Rectal smooth muscle tissue (tissue), 1 donor: Measurements from ENCODE around the gene XKR3.
"Not testable (repeated sequence)": the region's sequence is repeated elsewhere in the genome, so short reads cannot be mapped to it uniquely, and the experiment has no call there.

ENCODE experiments used
- H3K27ac ChIP-seq: one replicate; pipeline ENCODE4 v1.7.0; 2013; ENCODE audit warnings: low read depth, low read length, inconsistent platforms
- H3K27me3 ChIP-seq: one replicate; pipeline ENCODE4 v1.7.0; 2013; ENCODE audit warnings: low read length; ENCODE audit not compliant: control insufficient read depth, insufficient read depth
- H3K36me3 ChIP-seq: one replicate; pipeline ENCODE4 v1.7.0; 2013; ENCODE audit warnings: low read length; ENCODE audit not compliant: control insufficient read depth, insufficient read depth
- H3K4me1 ChIP-seq: one replicate; pipeline ENCODE4 v1.7.0; 2013; ENCODE audit warnings: low read length; ENCODE audit not compliant: control insufficient read depth, insufficient read depth
- H3K4me3 ChIP-seq: one replicate; pipeline ENCODE4 v1.7.0; 2013; ENCODE audit warnings: low read length
- H3K9ac ChIP-seq: one replicate; pipeline ENCODE4 v1.7.0; 2013; ENCODE audit warnings: low read length

XKR3 gene

DNA sequence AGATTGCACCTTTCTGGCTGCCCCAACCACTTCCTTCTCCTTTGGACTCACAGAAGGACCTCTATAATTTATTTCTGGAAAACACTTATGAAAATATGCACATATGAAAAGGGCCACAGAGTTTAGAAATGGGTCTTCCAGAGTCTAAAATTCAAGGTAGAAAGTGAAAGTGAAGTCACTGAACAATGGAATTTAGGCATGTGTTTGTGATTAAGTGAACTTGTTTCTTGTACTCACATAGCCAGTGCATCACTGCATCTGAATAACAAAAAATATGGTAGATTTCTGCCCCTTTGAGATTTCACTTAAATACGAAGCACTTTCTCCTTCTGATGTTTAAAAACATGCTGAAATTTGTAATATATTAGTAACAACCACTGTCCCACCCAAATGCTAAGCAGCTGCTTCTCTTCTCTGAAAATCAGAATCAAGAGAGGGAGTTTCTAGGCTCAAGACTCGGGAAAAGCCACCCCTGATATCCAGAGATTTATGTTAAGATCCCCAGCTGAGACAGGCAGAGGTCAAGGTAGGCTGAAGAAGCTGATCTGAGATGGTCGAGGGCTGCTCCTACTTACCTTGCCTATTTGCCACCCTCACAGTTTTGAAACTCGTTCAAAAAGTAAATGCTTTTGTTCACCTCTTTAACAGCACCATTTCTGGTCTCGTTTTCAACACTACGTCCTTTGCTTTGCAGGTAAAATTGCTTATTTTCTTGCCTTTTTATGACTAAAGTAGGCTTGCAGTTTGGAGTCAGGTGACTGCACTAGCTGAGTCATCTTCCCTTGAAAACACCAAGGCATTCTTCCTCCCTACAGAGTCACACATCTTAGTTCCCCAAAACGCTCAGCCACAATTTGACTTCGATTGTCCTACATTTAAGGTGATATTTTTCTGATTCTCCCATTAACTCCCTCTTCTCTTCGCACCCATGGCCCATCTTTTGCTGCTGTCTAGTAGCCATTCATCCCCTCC, at the start of gene XKR3:
XKR3 (minus strand) TSS at position 696 of the 972 bp plus-strand sequence. CDS start 17,338 bp downstream, outside the sequence.
- no peak within 1 kb of the TSS for H3K9ac ChIP-seq
- H3K36me3 ChIP-seq, result no peaks in the 10 kb centered on the region
- peak within 1 kb of the TSS; percentile 46 for H3K4me3 ChIP-seq
- H3K27me3 ChIP-seq, result no peaks in the 10 kb centered on the region
- no peak within 1 kb of the TSS for H3K27ac ChIP-seq
- H3K4me1 ChIP-seq, result no peaks in the 10 kb centered on the region

DNA sequence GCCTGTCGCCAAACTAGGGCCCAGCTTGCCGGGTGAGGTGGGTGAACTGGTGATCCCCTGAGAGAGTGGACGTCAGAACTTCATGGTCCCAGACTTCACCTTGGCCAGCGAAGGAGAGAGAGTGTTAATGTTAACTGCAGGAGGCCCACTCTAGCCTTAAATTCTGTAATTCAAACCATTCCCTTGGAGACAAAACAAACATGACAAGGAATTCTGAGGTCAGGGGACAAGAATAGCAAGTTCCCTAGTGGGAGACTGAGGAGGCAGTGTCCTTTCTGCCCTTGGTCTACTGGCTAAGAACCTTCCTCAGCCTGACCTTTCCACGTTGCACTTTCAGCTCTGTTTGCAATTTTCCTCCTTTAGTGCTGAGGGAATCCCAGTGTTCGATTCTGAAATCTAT, 44.4 kb upstream of the XKR3 start:
- not testable (repeated sequence) for H3K4me1 ChIP-seq, H3K27ac ChIP-seq, H3K9ac ChIP-seq

DNA sequence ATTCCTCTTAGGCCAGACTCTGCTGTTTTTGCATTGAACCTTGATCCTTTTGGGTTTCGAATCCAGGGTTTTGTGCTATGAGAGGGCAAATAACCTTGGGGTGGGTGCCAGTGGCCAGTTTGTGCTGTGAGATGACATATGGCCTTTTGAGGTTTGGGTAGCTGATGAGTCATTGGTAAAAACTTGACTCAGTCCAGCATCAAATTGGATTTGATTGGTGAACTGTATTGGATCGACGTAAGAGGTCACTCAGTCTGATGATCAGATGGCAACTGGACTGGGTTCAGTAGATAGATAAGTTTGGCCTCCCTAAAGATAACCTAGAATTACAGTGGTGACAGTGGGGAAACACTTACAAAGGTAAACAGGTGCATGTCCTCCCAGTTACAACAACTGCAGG, 41.0 kb upstream of the XKR3 start:
- no peaks in the 10 kb centered on the region for H3K27me3 ChIP-seq
- no peaks in the 10 kb centered on the region for H3K4me1 ChIP-seq
- no peak overlapping the region for H3K27ac ChIP-seq
- H3K4me3 ChIP-seq, result no peak overlapping the region
- no peaks in the 10 kb centered on the region for H3K36me3 ChIP-seq
- H3K9ac ChIP-seq, result no peak overlapping the region

More for the DNA sequence above, 44.4 kb upstream of the XKR3 start:
- H3K36me3 ChIP-seq, H3K27me3 ChIP-seq, H3K4me3 ChIP-seq: not testable (repeated sequence)

DNA sequence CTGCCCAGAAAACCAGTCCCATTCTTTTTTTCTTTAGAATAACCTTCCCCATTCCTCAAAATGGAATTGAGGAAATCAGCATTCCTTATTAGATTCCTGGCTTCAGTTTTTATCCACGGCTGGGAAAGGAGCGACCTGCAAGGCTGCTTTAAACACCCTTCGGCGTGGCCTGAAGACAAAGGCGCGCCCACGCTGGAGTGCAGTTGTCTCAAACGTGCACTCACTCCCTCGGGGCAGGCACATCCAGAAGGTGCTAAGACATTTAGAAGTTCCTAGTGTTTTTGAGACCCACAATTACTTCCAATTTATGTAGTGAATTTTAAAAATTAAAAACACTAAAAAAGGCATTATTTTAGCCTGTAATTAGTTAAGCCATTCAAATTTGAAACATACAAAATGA, 31.6 kb upstream of the XKR3 start:
- not testable (repeated sequence) for H3K4me3 ChIP-seq, H3K27me3 ChIP-seq, H3K27ac ChIP-seq, H3K4me1 ChIP-seq, H3K9ac ChIP-seq, H3K36me3 ChIP-seq

DNA sequence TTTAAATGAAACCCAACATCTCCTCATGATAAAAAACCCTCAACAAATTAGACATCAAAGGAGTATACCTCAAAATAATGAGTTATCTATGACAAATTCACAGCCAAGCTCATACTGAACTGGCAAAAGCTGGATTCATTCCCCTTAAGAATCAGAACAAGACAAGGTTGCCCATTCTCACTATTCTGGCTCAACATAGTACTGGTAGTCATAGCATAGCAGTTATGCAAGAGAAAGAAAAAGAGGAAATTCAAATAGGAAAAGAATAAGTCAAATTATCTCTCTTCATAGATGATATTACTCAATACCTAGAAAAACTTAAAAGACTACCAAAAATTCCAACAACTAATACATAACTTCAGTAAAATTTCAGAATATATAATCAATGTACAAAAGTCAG, 29.4 kb upstream of the XKR3 start:
- Histone ChIP-seq H3K9ac (no peak overlapping the region), H3K4me1 (no peaks in the 10 kb centered on the region), H3K27ac (no peak overlapping the region), H3K4me3 (no peak overlapping the region), H3K27me3 (no peaks in the 10 kb centered on the region), H3K36me3 (no peaks in the 10 kb centered on the region)

DNA sequence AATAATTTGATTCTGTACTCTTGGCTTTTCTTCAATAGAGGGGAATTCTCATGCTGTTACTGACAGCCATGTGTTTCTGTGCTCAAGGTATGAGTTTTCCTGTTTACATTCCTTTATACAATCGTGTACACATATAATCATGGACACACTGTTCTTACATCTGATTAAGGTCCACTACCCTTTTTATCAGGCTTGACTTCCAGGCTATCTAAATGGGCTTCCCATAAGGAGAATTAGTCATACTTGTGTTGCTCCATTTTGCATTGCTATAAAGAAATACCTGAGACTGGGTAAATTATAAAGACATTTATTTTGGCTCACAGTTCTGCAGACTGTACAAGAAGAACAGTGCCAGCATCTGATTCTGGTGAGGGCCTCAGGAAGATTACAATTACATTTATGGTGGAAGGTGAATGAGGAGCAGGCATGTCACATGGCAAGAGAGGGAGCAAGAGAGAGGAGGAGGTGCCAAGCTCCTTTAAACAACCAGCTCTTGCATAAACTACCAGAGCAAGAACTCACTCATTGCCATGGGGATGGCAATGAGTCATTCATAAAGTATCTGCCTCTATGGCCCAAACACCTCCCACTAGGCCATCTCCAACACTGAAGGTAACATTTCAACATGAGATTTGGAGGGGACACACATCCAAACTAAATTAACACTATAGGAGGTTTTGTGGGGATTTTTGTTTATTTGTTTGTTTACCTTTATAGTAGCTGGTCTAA, 26.2 kb upstream of the XKR3 start:
- not testable (repeated sequence) for H3K4me1 ChIP-seq, H3K27ac ChIP-seq, H3K36me3 ChIP-seq, H3K4me3 ChIP-seq, H3K27me3 ChIP-seq, H3K9ac ChIP-seq

DNA sequence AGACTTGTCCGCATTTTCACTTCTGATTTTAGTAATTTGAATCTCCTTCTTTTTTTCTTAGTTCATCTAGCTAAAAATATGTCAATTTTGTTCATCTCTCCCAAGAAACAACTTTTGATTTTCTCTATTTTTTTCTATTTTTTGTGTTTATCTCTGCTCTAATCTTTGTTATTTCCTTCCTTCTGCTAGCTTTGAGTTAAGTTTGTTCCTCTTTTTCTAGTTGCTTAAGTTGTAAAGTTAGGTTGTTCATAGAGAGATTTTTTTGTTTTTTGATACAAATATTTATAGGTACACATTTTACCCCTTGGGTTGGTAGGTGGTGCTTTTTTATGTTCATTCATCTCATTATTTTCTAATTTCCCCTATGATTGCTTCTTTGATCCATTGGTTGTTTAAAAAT, 22.1 kb upstream of the XKR3 start:
- no peak overlapping the region for H3K9ac ChIP-seq
- H3K4me1 ChIP-seq, result no peaks in the 10 kb centered on the region
- no peaks in the 10 kb centered on the region for H3K27me3 ChIP-seq

DNA sequence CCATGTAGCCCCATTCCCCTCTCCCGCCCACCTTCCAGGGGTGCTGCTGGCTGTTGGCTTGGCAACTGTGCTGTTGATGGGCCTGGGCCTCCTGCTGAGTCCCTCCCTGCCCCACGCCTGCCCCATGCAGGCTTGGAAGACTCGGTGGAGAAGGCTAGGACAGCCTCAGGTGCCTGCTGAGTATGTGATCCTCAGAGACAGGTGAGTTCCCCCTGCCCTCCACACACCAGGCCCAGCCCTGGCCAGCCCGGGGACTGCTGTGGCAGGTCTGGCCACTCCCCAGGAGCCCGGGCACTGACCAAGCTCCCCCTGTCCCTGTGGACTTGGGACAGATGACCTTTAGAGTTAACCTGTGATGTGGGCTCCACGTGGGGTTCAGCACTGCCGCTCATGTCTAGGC, 20.7 kb upstream of the XKR3 start:
- Histone ChIP-seq H3K4me3 (no peak overlapping the region), H3K9ac (no peak overlapping the region), H3K36me3 (no peaks in the 10 kb centered on the region), H3K27me3 (no peaks in the 10 kb centered on the region), H3K27ac (no peak overlapping the region), H3K4me1 (no peaks in the 10 kb centered on the region)

More for the DNA sequence above, 22.1 kb upstream of the XKR3 start:
- Histone ChIP-seq H3K27ac (no peak overlapping the region), H3K36me3 (no peaks in the 10 kb centered on the region), H3K4me3 (no peak overlapping the region)

DNA sequence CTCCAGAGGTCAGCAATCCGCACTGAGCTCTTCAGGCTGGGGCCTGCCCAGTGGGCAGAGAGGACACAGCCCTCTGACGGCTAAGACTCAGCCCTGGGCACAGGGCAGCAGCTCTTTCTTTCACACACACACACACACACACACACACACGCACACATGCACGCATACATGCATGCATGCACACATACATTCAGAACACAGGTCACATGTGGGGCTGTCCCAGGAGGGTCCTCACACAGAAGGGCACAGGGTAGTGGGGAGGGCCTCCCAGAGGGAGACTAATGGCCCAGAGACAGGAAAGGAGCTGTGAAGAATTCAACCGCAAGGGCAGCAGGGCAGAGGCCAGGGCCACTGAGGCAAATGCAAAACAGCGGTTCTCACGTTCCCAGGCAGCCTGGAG, 20.3 kb upstream of the XKR3 start:
- no peaks in the 10 kb centered on the region for H3K27me3 ChIP-seq
- no peak overlapping the region for H3K9ac ChIP-seq
- no peaks in the 10 kb centered on the region for H3K4me1 ChIP-seq
- no peak overlapping the region for H3K27ac ChIP-seq
- H3K4me3 ChIP-seq, result no peak overlapping the region
- H3K36me3 ChIP-seq, result no peaks in the 10 kb centered on the region

DNA sequence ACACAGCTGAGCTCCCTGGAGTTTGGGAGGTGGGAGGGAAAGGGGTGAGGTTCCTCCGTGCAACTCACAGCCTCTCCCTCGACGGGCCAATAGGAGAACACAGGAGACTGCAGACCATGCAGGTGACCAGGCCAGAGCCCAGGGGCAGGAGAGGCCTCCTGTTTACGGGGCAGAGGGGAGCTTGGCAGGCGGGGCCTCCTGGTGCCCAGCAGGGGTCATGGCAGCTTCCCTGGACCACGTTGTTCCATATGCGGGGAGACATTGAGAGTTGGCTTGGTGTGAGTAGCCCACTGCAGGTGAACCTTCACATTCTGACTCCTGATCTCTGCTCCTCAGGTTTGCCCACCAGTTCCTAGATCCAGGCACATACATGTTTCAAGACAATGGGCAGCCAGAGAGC, 19.3 kb upstream of the XKR3 start:
- Histone ChIP-seq H3K27me3 (no peaks in the 10 kb centered on the region), H3K27ac (no peak overlapping the region), H3K4me1 (no peaks in the 10 kb centered on the region), H3K9ac (no peak overlapping the region), H3K36me3 (no peaks in the 10 kb centered on the region), H3K4me3 (no peak overlapping the region)

DNA sequence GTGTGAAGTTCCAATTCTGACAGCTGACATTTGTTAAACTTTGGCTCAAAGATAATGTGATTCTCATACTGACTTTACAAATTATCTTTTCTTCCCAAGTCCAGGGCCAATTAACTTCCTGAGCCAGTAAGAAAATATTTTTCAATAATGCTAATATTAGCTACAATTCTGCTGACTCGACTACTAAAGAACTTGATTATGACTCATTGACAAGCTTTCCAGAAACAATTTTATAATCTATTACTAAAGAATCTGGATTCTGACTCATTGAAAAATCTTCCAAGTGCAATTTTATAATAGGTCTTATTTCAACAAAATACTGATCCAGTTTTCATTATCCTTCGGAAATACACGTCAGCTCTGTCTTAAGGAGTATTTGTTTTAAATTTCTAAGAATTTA, 12.9 kb upstream of the XKR3 start:
- no peak overlapping the region for H3K9ac ChIP-seq
- no peak overlapping the region for H3K27ac ChIP-seq
- H3K36me3 ChIP-seq, result no peaks in the 10 kb centered on the region
- no peaks in the 10 kb centered on the region for H3K4me1 ChIP-seq
- no peaks in the 10 kb centered on the region for H3K27me3 ChIP-seq
- no peak overlapping the region for H3K4me3 ChIP-seq

DNA sequence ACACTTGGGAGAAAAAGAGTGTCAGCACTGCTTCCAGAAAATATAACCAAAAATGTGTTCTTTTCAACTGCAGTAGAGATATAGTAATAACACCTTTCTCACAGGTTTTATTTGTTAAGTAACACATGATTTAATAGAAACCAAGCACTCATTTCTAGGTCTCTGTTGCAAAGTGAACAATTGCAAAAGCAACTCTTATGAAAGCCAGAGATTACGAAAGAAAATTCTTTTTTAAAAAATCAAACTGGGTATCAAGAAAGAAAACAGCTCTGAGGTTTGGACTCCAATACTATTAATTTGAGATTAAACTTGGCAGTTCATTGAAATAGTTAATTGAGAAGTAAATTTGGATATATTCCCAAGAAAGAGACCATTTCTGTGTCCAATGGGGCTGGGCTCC, 9.8 kb upstream of the XKR3 start:
- H3K9ac ChIP-seq, result no peak overlapping the region
- no peaks in the 10 kb centered on the region for H3K4me1 ChIP-seq
- no peaks in the 10 kb centered on the region for H3K27me3 ChIP-seq

More for the DNA sequence above, 9.8 kb upstream of the XKR3 start:
- H3K27ac ChIP-seq, result no peak overlapping the region
- no peaks in the 10 kb centered on the region for H3K36me3 ChIP-seq
- H3K4me3 ChIP-seq, result no peak overlapping the region
